ENCODE data around the gene PTPN21.

DNA sequence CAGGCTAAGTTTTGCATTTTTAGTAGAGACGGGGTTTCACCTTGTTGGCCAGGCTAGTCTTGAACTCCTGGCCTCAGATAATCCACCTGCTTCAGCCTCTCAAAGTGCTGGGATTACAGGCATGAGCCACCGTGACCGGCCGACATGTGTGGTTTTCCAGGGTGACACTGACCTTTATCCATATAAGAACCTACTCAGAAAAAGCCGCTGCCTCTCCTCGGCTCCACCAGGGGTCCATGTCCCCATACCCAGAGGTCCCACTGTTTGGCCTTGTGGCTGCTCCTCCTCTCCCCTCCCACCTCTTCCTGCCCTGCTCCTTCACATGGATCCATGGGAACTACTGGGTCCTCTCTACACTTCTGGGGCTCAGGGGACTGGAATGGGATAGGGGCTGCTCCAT lies 64.6 kb downstream of the PTPN21 start:
- TF ChIP-seq POLR2A (IDR thresholded peaks at IDR 0.05; ENCODE audit: low read length) (no peak), GATA1 (IDR thresholded peaks at IDR 0.05; ENCODE audit: low read depth, low read length) (no peak)

Measured in erythroblast (primary cell).